Inflammatory macrophage (primary cell): ENCODE results near the gene ZNF485.
"Not testable (repeated sequence)": the region's sequence is repeated elsewhere in the genome, so short reads cannot be mapped to it uniquely, and the experiment has no call there.

Experiments used
- DNase-seq, 2 donors: peaks; one replicate each; pipeline ENCODE4 v3.0.0-alpha.2; 2020 to 2022
- total RNA-seq, 18 experiments: gene quantifications; one replicate each; lab custom pipeline; 2026; ENCODE audit warnings: mixed read lengths in 6 of 18, inconsistent platforms in 2 of 18; lab: John Stamatoyannopoulos, UW

The ZNF485 gene
- total RNA-seq = 0.23 to 3.3 (median 2.2) reads per million in 18 experiments

DNA sequence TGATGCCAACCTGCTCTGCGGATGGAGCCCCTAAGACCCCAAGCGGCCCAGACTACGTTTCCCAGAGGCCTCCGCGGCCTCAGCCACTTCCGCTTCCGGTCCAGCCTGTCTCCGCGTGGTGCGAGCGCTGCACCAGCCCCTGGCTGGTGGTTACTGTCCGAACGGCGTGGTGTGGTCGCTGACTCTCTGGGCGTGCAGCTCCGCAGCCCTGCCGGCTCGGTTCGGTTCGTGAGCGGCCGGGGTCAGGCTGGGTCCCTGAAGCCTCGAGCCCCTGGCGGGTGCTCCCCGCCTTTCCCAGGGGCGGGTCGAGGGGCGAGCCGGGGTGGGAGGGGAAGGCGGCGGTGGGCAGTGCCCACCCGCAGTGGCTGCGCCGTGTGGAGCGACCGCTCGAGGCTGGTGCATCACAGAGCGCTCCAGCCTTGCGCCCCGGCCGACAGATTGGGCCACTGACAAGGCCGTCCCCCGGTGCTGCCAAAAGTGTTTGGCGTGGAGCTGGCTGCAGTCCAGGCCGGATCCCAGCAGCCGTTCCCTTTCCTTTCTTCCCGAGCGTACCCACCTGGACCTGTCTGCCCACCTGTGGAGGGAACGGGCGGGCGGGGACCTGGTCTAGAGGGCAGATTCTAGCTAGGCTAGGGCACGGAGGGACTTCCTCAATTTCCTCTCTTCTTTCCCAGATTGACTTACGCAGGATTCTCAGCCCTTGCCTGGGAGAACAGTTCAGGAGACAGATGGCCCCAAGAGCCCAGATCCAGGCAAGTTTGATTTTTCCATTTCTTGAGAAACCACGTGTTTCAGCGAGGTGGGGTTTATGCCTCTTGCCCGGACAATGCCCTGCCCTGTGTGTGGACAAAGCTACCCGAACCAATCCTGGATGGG lies at the start of gene ZNF485:
Gene ZNF485, plus strand, starts transcription at position 116 of the 876 bp plus-strand sequence. Its CDS starts 613 bp downstream, at position 729.
- DNase-seq = peak; percentile 40 to 61

DNA sequence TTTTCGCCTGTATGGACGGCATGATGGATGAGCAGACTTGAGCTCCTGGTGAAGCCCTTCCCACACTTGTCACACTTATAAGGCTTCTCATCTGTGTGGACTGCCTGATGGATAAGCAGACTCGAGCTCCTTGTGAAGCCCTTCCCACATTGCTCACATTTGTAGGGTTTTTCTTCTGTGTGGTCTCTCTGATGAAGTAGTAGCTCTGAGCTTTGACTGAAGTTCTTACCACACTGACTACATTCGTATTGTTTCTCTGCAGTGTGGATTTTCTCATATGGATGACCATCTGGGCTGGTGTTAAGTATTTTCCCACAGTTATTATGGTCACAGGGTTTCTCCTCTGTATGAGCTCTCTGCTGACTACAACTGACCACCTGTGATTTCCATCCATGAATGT lies 49.0 kb upstream of the ZNF485 start:
- DNase-seq = no peak

DNA sequence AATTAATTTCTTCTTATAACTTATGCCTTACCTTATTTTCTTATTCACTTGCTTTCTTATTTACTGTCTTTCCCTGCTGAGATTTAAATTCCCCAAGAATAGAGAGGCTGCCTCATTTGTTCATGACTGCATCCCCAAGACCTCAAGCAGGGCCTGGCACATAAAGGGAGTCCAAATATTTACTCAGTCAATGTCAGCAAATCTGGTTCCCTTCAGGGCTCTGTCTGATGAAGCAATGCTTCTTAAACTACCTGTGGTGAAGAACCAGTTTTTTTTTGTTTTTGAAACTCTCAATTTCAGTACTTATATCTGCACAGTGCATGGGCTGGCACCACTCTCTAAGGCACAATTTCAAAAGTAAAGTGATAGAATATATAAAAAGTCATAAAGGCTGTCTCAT lies 36.6 kb upstream of the ZNF485 start:
- no peak for DNase-seq

DNA sequence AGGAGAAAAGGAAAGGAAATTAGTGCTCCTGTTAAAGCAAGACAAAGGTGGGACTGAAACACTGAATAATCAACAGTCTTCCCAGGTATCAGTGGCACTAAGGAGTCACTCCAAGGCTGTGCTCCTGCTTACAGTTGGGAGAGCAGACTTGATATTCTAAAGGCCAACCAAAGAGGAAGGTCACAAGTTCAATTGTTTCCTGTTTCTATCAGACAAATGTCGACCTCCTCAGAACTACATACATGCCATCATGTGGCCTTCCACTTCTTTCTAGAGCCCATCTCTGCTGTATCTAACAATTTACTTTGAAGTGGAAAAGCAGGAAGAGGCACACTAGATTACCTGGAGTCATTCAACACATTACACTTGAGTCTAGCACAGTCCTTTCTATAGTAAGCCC lies 35.3 kb upstream of the ZNF485 start:
- peak; percentile 22 to 32 for DNase-seq

DNA sequence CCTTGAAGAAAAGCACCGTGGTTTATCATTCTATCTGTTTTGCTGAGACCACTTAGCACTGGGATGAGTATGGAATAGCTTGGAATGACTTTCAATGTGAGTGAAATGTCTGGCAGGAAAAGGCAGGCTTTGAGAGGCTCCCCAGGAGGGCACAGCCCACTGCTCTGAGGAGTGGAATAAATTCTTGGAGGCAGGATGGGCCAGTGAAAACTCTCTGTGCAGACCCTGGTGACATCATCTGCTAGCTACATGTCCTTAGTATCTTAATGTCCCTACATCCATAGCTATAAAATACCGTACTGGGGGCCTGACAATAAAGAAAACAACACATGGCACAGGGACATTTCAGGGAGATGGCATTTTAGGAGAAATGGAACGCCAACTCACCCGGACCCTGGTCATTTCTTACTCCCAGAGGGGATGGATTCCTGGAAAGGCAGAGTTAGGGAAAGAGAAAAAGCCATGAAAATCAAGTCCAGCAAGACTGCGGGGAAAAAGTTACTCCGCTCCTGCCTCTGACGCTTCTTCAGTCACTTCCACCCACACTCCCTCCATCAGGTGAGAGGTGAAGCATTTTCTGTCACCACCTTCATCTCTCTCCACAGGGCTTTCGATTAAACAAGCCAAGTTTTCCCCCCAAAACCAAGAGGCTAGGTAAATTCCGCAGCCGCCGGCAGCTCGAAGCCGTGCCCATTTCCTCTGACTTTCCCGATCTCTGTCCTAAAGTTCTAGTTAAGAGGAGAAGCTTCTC lies 32.8 kb upstream of the ZNF485 start:
- no peak for DNase-seq

DNA sequence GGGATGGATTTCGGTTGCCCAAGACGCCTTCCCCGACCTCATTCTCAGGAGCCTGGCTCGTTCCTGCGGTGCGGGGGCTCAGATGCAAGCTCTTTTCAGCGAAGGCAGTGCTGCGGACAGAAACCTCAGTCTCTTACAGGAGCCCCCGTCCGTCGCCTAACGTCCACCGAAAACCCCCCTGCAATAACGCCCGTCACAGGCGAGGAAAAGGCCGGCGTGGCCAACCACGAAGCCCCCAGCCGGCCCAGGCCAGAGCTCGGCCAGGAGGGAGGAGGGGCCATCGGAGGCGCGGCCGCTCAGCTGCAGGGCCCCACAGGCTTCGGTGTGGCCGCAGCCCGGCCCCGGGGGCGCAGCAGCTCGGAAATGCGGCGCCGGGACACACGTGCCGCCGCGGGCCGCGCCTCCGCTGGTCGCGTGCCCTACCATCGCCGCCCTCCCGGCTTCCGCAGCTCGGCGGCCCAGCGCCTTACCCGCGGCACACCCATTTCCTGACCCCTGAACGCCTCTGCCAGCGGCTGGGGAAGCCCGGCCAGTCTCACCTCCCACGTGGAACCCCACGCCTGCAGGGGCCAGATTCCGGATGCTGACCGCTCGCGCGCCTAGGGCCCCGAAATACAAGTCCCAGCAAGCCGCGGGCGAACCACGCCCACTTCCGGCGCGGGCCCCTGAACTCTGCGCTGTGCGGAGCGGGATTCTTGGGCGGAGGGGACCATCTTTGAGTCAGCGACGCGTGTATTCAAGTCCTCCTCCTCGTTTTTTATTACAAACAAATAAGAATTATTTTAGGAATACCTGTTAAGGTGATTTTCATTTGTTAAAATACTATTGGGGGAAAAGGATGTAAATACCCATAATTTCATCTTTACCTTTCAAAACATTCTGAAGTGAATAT lies 32.0 kb upstream of the ZNF485 start, which contains the start of gene ZNF239:
Gene ZNF239, minus strand, starts transcription at position 616 of the 892 bp plus-strand sequence. CDS start 16,537 bp downstream, outside the sequence.
- peak; percentile 80 to 83 for DNase-seq

DNA sequence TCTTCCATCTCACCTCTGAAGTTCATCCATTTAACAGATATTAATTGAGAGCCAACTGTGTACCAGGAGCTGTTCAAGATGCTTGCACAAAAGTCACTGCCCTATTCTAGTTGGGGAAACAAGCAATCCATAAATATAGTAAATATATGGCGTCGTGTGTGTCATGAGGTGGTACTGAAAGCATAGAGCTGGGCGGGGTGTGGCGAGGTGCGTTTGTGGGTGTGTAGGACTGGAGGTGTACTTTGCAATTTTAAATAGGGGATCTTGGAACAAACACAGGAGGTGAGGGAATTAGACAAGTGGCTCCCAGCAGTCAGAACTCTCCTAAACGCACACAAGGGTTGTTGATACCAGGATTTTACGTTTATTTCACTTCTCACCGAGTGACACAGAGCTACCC lies 31.3 kb upstream of the ZNF485 start:
- DNase-seq = no peak

DNA sequence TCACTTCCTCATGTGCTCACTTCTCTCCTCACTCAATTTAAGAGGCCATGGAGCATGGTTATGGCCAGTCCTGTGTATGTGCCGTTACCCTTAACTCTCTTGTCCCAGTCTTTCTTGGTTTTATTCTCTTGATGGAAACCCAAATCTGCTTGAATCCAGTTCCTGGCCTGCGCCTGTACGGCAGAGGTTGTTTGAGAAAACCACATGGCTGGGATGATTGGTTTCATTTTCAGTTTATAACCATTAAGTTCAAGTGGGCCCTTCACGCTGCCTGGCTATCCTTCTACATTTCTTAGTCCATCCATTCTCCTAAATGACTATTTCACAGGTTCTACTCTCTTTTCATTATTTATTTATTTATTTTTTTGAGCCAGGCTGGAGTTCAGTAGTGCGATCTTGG lies 30.2 kb upstream of the ZNF485 start:
- no peak for DNase-seq

DNA sequence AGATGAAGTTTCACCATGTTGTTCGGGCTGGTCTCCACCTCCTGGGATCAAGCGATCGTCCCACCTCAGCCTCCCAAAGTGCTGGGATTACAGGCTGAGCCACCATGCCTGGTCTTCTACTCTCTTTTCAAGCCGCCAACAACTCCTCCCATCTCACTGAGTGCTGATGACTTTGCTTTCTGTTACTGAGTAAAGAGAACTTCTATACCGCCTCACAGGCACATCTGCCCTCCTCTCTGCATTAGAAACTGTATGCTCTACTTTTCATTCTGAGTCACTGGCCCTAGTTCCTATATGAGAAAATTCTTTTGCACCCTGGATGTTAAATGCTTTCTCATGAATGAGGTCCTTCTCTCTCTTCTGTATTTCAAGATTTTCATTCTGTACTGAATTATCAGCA lies 29.7 kb upstream of the ZNF485 start:
- no peak for DNase-seq

DNA sequence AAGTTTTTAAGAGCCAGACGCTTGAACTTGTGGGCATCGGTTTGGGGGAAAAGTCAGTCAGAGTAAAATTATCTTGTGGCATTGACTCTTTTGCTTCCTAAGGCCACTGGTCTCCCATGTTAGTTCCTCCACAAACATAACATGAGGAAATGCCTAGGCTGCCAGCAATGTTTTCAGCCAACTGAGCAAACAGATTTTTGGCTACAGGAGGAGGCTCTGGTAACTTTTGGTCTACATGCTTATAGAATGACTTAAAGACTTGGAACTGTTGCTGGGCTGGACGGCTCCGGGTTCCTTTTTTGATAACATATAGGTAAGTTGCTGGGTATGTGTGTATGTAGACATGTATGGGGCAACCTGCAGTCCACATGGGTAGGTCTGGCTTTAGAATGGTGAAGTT lies 22.2 kb upstream of the ZNF485 start:
- no peak for DNase-seq

DNA sequence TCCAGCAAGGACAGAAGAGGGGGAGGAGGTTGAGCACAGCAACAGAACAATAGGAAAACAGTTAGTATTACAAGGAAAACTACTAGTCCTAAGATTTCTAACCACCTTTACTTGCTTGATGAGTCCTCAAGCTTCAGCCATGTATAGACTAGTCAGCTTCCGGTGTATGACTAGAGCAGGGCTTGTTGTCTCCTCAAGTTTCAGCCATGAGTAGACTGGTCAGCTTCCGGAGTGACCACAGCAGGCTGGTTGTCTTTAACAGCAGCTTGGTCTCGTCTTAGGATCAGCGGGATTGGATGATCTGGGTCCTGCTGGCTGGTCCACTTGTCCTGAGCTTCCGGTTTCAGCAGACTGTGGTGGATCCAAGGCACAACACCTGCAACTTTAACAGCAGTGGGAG lies 21.2 kb upstream of the ZNF485 start:
- no peak for DNase-seq

DNA sequence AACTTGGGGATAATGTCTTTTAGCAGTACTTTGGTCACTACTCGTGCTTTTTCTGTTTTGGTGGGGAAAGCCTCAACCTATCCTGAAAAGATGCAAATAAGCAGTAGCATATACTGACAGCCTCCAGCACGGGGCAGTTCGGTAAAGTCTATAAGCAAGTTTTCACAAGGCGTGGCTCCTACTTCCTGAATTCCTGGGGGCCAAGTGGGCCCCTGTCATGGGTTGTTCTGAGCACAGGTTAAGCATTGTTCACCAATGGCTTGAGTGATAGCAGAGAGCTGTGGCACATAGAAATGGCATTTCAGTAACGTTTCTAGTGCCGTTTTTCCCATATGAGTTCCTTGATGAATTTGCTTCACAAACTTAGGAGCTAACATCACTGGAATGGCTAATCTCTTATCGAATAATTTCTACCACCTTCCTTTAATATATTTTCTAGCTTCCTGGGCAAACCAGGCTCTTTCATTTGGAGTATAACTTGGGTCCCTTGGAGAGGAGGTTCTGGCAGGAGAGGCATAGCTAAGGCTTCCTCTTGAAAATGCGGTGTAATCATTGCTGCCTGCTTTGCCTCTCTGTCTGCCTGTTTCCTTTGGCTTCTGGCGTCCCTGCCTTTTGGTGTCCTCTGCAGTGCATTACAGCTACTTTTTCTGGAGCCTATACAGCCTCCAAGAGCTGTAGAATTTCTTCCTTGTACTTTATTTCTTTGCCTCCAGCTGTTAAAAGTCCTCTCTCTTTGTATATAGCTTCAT lies 20.1 kb upstream of the ZNF485 start:
- DNase-seq = no peak

DNA sequence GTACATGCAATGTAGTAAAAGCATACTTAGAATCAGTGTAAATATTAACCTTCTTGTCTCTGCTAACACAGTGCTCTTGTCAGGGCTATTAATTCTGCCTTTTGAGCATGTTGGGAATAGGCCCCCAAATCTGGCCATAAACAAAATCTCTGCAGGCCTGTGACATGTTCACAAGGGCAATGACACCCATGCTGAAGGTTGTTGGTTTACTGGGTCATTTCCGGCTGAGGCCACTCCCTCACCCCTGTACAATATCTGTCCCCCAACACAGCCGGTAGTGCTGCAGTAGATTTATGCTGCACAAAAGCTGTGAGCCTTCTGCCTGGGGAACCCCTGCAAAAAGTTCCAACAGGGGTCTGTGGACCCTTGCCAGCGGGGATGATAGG lies 19.5 kb upstream of the ZNF485 start:
- DNase-seq = not testable (repeated sequence)

DNA sequence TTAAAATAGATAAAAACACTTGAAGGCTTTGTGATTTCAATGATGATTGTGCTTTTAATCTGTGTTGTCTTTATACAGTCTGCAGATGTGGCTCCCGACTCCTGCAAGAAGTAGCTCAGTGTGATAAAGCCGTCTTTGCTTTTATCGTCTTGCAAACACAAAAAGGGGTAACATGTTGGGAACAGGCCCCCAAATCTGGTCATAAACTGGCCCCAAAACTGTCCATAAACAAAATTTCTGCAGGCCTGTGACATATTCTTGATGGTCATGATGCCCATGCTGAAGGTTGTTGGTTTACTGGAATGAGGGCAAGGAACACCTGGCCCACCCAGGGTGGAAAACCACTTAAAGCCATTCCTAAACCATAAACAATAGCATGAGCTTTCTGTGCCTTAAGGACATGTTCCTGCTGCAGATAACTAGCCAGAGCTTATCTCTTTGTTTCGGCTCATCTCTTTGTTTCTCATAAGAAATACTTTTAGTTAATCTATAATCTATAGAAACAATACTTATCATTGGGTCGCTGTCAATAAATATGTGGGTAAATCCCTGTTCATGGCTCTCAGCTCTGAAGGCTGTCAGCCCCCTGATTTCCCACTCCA lies 14.8 kb upstream of the ZNF485 start:
- DNase-seq = no peak

DNA sequence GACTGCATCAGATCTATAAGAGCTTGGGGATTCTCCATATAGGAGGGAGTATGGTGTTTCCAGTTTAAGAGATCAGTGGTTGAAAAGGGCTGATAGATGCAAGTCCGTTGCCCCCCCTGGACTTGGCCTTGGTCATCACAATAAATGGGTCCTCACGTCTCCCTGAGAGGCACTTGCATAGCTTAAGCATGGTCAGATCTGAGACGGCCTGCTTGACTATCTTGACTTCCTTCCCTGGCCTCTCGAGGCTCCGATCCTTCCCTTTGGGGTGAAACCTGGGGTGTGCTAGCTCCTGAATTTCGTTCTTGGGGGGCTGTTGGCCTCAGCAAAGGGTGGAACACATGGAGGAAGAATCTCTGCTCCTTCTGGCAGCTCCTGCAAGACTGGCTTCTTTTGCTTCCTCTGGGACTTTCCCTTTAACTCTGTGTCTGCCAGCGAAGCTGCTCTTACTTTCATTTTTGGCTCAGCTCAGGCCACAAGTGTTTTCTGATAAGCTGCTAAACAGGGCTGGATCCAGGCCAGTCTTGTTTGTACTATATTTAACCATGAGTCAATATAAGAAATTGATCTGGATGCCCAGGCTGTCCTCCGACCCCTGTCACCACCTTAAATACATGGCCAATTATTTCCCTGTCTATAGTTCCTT lies 11.2 kb upstream of the ZNF485 start:
- DNase-seq = peak in 1 of 2 donors; percentile 39

DNA sequence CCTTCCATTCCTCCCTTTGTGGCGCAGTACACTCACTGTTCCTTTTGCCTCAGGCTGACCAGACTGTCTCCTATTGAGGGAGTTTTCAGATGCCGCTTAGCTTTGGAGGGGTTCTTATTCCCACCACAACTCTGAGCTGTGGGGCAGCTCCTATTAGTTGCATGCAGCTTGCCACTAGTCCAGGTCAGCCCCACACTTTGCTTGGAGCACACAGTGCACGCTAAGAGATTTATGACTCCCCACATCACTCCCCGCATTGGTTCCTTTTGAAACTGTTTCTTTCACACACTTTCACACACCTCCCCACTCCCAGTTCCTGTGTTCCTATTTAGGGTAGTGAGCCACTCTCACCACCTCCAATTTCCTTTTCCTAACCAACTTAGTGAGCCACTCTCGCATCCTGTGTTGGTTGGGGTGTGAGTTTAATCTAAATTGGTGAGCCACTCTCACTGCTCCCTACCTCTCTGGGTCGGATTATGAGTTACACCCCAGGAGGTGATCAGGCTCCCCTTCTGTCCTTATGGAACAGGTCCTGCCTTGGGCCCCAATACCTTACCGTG lies 10.4 kb upstream of the ZNF485 start:
- DNase-seq = peak; percentile 8 to 24

DNA sequence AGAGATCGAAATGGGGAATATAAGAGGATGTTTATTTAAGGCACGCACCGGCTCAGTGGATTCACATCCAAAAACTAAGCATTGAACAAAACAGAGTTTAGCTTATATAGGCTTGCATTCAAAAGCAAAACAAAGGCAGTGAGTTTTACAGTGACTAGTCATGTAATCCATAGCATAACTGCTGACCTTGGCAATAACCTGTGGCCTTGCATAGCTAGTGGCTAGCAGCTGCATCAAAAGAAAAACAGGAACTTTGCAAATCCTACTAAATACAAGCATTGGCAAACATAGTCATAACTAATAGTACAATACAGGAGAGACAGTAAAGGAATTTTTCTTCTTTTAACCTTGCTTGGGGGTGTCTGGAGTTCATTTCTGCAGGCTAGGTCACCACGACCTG lies 9.7 kb upstream of the ZNF485 start:
- DNase-seq = peak; percentile 43 to 50

DNA sequence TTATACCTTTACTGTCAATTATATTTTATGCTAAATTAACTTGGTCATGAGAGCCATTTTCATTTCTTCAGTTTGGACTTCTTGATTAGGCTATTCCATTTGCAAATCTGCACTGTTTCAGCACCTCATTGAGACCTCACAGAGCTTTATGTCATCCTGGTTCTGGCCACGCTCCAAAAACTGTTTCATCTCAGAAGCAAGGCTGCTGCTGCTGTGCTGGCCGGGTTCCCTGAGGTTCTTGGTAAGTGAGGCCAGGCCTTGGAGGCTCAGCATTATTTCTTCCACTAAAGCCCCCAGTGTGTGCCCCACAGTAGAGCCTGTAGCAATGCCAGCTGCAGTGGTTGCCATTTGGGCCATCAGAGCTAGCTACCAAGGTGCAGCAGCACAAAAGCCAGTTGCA lies 7.8 kb upstream of the ZNF485 start:
- DNase-seq = no peak

DNA sequence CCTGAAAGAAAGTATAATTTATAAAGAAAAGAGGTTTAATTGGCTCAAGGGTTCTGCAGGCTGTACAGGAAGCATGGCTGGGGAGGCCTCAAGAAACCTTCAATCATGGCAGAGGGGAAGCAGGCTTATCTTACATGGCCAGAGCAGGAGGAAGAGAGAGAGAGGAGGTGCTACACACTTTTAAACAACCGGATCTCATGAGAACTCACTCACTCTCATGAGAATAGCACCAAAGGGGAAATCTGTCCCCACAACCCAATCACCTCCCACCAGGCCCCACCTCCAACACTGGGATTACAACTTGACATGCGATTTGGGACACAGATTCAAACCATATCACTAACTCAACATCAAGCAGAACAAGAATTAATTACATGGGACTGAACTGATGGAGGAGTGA lies 6.9 kb upstream of the ZNF485 start:
- DNase-seq = peak in 1 of 2 donors; percentile 15

DNA sequence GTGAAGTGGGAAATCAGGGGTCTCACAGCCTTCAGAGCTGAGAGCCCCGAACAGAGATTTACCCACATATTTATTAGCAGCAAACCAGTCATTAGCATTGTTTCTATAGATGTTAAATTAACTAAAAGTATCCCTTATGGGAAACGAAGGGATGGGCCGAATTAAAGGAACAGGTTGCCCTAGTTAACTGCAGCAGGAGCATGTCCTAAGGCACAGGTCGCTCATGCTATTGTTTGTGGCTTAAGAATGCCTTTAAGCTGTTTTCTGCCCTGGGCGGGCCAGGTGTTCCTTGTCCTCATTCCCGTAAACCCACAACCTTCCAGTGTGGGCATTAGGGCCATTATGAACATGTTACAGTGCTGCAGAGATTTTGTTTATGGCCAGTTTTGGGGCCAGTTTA lies 4.7 kb upstream of the ZNF485 start:
- DNase-seq = not testable (repeated sequence)
